HG02884 (cell line): Measurements from ENCODE around the gene ZNF189.

Experiments
- ATAC-seq: cut with Tn5 transposase; IDR thresholded peaks from one replicate; pipeline ENCODE4 v1.9.1; 2021; ENCODE audit warnings: mild to moderate bottlenecking, moderate library complexity; ENCODE audit not compliant: unreplicated experiment

Gene ZNF189

DNA sequence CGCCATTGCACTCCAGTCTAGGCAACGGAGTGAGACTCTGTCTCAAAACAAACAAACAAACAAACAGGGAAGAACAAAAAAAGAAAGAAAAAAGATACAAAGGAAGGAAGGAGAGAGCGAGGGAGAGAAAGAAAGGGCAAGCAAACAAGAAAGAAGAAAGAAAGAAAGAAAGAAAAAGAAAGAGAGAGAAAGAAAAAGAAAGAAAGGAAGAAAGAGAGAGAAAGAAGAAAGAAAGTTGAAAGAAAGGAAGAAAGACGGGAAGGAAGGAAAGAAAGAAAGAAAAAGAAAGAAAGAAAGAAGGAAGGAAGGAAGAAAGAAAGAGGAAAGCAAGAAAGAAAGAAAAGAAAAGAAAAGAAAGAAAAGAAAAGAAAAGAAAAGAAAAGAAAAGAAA, 50.0 kb downstream of the ZNF189 start:
- no peak for ATAC-seq

DNA sequence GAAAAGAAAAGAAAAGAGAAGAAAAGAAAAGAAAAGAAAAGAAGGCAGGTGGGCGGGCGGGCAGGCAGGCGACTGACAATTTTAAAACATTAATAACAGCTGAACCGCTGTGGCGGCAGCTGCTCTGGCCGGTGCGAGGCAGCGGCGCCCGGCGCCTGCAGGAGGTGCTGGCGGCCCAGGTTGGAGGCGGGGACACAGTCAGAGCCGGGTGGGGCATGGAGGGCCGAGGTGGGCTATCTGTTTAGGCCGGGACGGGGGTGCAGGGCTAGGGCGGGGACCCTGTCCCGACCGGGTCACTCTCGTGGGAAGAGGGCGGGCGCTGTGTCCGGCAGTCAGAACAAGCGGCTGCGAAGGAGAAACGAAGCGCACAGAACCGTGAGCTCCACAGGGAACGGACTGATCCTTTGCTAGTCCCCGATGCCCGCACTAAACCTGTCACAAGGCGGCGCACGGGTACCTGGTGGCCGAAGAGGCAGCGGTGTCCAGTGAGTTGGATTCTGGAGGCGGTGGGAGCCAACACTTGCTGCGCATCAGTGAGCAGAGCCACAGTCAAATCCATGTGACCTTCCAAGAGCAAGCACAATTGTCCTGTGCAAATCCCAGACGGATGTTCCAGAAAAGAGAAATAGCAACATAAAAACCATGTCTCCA, 50.5 kb downstream of the ZNF189 start:
- peak; percentile 97 for ATAC-seq

DNA sequence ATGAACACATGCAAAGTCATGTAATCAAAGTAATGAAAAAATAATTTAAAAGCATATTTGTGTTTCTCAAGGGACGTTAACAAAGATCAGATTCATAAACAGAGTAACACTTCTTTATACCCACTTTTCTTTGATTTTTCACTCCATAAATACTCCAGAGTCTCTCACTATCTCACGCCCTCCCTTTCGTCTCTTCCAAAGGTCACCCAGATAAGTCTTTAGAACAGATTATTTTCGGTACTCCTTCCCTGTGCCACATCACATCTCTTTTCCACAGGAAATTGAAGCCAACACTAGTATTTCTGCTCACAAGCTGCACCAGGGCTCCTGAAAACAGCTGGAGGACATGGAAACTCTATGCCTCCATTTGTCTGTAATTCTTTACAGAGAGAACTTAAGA, 52.3 kb downstream of the ZNF189 start:
- no peak for ATAC-seq

DNA sequence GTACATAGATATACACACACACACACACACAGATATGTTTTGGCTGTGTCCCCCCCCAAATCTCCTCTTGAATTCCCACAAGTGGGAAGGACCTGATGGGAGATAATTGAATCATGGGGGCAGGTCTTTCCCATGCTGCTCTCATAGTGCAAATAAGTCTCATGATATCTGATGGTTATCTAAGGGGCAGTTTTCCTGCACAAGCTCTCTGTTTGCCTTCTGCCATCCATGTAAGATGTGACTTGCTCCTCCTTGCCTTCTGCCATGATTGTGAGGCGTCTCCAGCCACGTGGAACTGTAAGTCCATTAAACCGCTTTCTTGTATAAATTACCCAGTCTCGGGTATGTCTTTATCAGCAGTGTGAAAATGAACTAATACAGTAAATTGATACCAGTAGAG, 52.8 kb downstream of the ZNF189 start:
- no peak for ATAC-seq

DNA sequence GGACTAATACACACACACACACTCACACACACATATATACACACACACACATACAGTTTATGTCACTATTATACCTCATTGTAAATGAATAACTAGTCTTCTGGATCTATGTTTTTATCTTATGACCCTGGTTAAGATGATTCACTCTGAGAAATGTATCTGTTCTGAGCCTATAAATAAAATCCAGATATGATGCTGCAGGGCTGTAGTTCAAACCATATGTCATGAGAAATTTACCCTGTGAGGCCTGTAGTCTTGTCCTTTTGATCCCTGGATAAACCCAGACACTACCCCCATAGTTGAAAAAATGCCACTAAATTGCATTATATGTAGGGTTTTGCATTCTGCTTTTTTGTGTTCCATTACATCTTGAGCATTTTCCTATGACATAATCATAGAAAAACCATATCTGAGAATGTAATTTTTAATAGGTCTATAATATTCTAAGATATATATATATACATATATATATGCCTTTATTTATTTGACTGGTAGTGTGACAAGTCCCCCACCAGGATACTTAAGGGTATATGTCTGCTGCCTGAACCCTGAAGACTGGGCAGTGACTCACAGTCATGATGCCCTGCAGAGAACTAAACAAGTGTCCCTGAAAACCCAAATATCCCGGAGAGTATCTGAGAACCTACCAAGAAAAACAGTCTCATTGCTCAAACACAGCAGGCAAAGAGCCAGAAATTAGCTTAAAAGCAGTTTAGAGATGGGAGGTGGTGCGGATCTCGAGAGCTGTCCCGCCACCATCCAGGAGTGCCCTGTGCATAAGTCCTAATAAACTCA, 55.3 kb downstream of the ZNF189 start:
- no peak for ATAC-seq

DNA sequence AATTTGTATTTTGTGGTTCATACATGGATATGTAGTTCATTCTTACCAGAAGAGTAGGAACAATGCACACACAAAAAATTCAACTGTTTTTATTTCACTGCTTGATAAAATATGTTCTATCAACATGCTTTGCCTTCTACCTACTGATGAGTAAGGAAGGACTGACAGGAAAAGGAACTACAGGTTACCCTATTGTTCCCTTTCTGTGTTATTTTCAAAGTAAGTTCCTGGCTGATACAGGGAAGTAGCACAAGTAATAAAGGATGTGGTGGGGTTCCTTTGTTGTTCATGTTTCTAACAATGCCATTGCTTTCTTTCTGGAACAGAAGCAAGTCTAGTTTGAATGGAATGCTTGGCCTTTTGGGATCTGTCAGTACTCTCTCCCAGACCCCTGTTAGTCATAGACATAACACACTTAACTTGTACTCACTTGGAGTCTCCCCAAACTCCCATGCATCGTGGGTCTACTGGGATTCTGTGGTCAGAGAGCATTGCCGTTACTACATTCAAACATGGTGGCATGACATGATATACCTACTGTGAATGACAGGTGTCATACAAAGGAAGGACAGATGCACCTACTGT, 57.1 kb downstream of the ZNF189 start:
- no peak for ATAC-seq

DNA sequence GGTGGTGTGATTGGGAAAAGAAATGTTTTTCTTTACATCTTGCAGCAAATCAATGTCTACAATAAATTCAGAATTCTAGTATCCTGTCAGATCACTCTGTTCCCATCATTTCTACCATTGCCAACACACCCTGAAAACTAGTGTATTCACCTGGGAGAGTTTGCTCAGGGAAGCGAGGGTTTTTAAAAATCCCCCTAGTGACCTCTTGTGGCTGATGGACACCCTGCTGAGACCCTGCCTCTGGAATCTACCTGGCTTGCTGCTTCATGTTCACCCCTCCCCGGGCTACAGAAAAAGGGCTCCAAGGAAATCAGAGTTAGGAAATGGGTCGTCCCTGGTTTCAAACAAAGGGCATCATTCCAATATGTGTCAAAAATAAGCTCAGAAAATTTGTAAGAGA, 58.4 kb downstream of the ZNF189 start:
- no peak for ATAC-seq

DNA sequence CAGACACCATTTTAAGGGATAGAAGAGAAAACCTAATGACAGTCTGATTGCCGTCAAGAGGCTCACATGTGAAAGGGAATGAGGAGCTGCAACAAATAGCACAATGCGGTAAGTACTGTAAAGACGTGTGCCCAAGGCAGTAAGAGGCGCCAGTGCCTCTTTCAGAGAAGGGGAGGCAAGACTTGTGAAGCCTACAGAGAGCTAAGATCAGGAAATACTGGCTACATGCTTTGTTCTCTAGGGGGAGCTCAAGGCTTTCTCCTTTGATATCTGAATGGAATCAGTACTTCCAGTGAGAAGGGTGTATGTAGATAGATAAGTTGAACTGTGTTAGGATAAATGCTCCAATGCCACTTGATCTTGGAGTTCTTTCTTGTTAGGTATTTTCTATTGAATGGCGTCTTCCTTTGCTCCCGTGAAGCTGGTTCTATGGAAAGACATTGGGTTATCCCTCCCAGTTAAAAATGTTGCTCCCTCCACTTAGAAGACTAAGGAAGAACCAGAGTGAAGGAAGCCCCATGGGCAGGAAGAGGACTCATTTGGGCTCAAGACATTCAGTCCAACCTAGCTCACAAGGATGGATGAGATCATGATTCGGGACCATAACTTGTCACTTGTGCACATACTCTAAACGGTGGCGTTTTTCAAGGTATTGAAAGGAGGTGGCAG, 60.4 kb downstream of the ZNF189 start:
- peak; percentile 96 for ATAC-seq
